ENCODE data around the gene PLCH1. TPM values are rescaled to one million over a fixed set of nuclear protein-coding genes. Genes with fewer than 3 reads are reported as not detected.

The PLCH1 gene
- total RNA-seq, 1 experiment from 2014 or later = 13.4 TPM

GRCh38 chr3:155683344-155683720 is 61.5 kb downstream of the PLCH1 start:
- H3K27ac Mint-ChIP-seq (ENCODE audit: unreplicated experiment) = no peak overlapping the region
- H3K4me1 Mint-ChIP-seq (ENCODE audit: low read depth, unreplicated experiment) = no peaks in the 10 kb centered on the region
- intact Hi-C loops (cut with micrococcal nuclease; ENCODE audit: unreplicated experiment) = no loop called here
- no peak for TF ChIP-seq CTCF (IDR thresholded peaks at IDR 0.05; ENCODE audit: unreplicated experiment)
- no peaks in the 10 kb centered on the region for H3K27me3 Mint-ChIP-seq (ENCODE audit: unreplicated experiment)
- no peaks in the 10 kb centered on the region for H3K36me3 Mint-ChIP-seq (ENCODE audit: insufficient read depth, unreplicated experiment)
- H3K4me3 Mint-ChIP-seq (ENCODE audit: low read depth, unreplicated experiment) = no peak overlapping the region
- CTCF ChIA-PET = interaction anchor here (1.8 kb wide), 1 partner anchor 19 kb away, joined by 4 read pairs; no protein-coding TSS in a partner anchor
- no peaks in the 10 kb centered on the region for H3K9me3 Mint-ChIP-seq (ENCODE audit: low read depth, unreplicated experiment)
- DNase-seq = no peak
- no TSS peak for BruUV-seq (replicated peaks)

- no peak for DNase-seq
- no peak overlapping the region for H3K4me3 Mint-ChIP-seq (ENCODE audit: low read depth, unreplicated experiment)
- H3K9me3 Mint-ChIP-seq (ENCODE audit: low read depth, unreplicated experiment) = no peaks in the 10 kb centered on the region
- CTCF ChIA-PET = interaction anchor here (0.6 kb wide), 1 partner anchor 154 kb away, joined by 4 read pairs; no protein-coding TSS in a partner anchor
- no peaks in the 10 kb centered on the region for H3K27me3 Mint-ChIP-seq (ENCODE audit: unreplicated experiment)
- TF ChIP-seq CTCF (IDR thresholded peaks at IDR 0.05; ENCODE audit: unreplicated experiment) = no peak
- H3K36me3 Mint-ChIP-seq (ENCODE audit: insufficient read depth, unreplicated experiment) = no peaks in the 10 kb centered on the region
- no peak overlapping the region for H3K27ac Mint-ChIP-seq (ENCODE audit: unreplicated experiment)
- no peaks in the 10 kb centered on the region for H3K4me1 Mint-ChIP-seq (ENCODE audit: low read depth, unreplicated experiment)
- BruUV-seq (replicated peaks) = no TSS peak
- intact Hi-C loops (cut with micrococcal nuclease; ENCODE audit: unreplicated experiment) = no loop called here
These were observed 62.2 kb downstream of the PLCH1 start for GRCh38 chr3:155682426-155683343.

DNA sequence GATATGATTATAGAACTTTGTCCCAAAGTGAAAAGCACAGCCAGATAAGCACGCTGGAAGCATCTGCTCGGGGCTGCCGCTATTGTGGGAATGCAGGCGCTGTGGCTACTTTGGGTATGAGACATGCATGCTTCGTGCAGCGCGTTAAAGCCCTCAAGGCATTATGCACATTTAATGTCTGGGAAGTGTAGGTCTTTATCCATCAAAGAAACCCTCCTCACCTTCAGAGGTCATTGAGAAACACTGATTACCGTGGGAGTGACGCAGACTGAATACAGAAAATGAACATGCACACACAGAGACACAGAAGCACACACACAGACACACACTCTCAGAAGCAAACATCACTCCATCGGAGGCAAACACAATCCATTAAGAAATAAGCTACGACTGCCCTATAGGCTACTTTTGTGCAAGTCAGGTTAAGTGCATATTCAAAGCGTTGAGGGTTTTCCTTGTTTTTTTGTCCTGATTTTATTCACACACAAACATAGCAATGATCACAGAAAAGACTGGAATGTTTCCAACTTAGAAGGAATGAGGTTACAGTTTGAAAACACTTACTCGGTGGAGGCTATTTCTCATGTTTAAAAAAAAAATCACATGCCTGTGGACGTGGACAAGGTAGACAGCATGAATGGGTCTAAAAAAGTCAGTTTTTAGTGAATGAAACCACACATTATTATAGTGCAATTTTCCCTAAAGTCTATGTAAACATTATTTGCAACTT is 68.5 kb downstream of the PLCH1 start:
- Mint-ChIP-seq H3K36me3 (ENCODE audit: insufficient read depth, unreplicated experiment) (no peaks in the 10 kb centered on the region), H3K27me3 (ENCODE audit: unreplicated experiment) (no peaks in the 10 kb centered on the region), H3K4me1 (ENCODE audit: low read depth, unreplicated experiment) (peaks cover 12% of the 10 kb centered on the region), H3K9me3 (ENCODE audit: low read depth, unreplicated experiment) (no peaks in the 10 kb centered on the region), H3K4me3 (ENCODE audit: low read depth, unreplicated experiment) (peak overlapping the region; percentile 62), H3K27ac (ENCODE audit: unreplicated experiment) (no peak overlapping the region)
- CTCF ChIA-PET = interaction anchor here (1.0 kb wide), 1 partner anchor 12 kb away, joined by 3 read pairs; no protein-coding TSS in a partner anchor
- TF ChIP-seq CTCF (IDR thresholded peaks at IDR 0.05; ENCODE audit: unreplicated experiment) = no peak
- intact Hi-C loops (cut with micrococcal nuclease; ENCODE audit: unreplicated experiment) = no loop called here
- BruUV-seq (replicated peaks) = no TSS peak
- DNase-seq = peak; percentile 20

- BruUV-seq (replicated peaks) = no TSS peak
- Mint-ChIP-seq H3K27me3 (ENCODE audit: unreplicated experiment) (no peaks in the 10 kb centered on the region), H3K9me3 (ENCODE audit: low read depth, unreplicated experiment) (no peaks in the 10 kb centered on the region), H3K4me3 (ENCODE audit: low read depth, unreplicated experiment) (no peak overlapping the region), H3K36me3 (ENCODE audit: insufficient read depth, unreplicated experiment) (no peaks in the 10 kb centered on the region), H3K27ac (ENCODE audit: unreplicated experiment) (no peak overlapping the region), H3K4me1 (ENCODE audit: low read depth, unreplicated experiment) (peaks cover 21% of the 10 kb centered on the region)
- CTCF ChIA-PET = interaction anchor here (0.6 to 1.7 kb wide), 4 partner anchors 10 to 369 kb away, joined by 3 to 4 read pairs (median 3); no protein-coding TSS in a partner anchor
- intact Hi-C loops (cut with micrococcal nuclease; ENCODE audit: unreplicated experiment) = no loop called here
- TF ChIP-seq CTCF (IDR thresholded peaks at IDR 0.05; ENCODE audit: unreplicated experiment) = no peak
- no peak for DNase-seq
These were observed 69.8 kb downstream of the PLCH1 start for GRCh38 chr3:155675094-155675493.

Data from Calu3 (cell line).